Hematopoietic multipotent progenitor cell treated with erythropoietin and hydrocortisone succinate and interleukin-3 and kit ligand, for 15 days (in vitro differentiated cells): ENCODE data around the gene FANCE.

Source experiments
- DNase-seq: peaks from one replicate; pipeline ENCODE4 v3.0.0-alpha.2; 2015; ENCODE audit warnings: low spot score

Gene FANCE

GRCh38 chr6:35486005-35486925 lies 34.1 kb downstream of the FANCE start:
- no peak for DNase-seq

DNA sequence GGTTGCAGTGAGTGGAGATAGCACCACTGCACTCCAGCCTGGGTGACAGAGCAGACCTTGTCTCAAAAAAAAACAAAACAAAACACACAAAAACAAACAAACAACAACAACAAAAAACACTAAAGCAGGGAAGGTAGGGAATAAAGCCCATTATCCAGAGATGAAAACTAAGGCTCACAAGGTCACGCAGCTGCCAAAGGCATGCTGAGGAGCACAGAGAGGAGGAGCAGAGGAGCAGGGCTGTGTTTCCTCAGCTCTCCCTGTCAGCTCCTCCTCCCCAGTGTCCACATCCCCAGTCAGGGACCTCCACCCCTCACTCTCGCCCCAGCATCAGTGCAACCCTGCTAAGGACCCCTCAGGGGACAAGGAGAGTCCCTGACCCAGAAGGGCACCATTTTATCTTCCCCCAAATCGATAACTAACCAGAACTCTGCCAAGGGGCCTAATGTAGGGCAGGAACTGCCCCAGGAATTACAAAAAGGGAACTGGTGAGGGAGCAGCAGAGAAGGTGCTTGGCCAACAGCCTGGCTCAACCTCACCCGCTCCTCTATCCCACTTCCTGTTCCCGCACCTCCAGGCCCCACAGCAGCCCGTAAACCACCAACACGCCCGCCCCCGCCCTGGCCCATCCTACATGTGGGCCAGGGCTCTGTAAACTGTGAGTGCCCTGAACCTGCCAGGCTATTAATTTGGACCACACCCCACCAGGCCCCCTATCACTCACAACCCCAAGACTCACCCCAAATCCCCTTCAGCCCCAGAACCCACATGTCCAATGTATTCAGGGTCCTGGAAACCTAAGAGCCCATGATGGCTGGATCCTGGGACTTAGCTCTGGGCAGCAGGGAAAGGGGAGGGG lies 35.7 kb downstream of the FANCE start:
- no peak for DNase-seq

DNA sequence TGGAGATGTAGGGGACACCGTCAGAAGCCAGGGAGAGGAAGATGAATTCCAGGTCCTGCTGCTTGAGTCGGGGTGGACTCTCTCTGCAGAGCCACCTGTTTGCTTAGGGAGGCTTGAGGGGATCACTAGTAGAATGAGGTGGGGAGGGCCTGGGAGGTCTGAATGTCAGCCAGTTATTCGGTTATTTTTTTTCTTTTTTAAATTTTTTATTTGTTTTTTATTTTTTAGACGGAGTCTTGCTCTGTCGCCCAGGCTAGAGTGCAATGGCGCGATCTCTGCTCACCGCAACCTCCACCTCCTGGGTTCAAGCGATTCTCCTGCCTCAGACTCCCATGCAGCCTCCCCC lies 36.4 kb downstream of the FANCE start:
- DNase-seq, result no peak

DNA sequence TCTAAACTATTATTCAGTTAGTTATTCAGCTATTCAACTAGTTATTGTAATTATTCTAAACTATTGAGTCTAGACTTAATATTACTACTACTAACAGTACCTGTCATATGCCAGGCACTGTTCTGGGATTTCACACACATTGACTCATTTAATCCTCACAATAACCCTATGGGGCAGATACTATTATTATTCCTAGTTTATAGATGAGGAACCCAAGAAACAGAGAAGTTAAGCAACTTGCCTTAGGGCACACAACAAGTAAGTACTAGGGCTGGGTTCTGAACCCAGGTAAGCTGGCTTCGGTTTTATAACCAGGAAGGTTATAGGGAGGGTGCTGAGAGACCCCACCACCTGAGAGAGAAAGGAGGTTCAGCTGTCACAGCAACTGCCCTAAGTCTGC lies 36.9 kb downstream of the FANCE start:
- no peak for DNase-seq

DNA sequence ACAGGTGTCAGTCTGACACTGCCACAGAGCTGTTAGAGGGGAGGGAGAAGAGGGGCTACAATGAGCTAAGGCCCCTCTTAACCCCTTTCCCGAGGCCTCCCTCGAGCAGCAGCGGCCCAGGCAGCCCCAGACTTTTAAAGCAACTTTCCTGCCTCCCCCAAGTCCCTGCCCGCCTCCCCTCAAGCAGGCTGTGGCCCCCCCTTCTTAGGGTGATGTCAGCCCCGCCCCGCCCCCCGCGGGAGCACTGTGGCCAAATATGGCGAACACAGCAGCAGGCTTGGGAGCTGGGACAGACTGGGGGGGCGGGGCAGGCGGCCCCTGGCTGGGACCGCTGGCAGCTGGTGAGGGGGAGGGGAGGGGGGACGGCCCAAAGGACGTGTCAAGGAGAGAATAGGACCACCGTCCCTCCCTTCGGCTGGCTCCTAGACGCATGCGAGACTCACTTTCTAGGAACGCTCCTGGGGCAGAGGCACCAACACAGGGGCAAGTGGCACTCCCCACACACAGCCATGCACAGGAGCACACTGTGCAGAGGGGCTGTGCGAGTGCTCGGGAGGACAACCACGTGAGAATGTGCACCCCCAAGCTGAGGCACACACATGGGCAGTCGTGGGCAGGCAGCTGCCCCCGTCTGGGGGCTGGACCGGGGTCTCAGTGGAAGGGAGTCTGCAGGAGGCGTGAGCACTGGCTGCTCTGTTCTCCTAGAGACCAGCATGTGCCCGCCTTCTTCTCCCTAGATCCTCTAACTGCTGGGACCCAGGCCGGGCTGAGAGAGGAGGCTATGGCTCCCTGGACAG lies 38.1 kb downstream of the FANCE start:
- no peak for DNase-seq

DNA sequence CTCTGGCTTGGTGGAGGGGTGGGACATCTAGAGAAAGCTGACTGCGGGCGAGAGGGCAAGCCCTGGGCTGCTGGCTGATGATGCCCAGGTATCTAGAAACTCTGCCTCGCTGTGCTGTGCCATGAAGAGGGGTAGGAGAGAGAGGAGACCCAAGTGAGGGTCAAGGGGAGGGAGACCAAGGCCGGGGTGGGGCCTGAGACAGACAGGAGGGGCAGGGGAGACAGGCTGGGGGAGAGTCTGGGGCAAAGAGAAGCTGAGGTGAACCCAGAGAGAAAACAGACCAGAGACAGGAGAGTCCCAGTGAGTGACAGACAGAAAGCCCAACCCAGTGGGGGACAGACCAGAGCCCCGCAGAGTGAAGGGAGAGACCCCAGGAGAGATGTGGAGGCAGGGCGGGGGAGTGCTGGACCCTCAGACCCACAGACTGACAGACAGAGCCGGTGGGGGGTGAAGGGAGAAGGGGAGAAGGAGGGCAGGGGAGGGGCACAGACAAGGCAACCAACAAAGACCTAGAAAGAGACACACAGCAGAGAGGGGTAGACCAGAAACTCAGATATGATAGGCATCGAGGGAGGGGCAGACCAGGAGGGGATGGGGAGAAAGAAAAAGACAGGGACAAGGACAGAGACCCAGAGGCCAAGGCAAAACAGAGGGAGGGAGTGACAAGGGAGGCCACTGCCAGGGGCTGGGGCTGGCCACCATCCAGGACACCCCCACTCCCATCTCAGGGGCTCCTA lies 38.9 kb downstream of the FANCE start:
- DNase-seq, result no peak

DNA sequence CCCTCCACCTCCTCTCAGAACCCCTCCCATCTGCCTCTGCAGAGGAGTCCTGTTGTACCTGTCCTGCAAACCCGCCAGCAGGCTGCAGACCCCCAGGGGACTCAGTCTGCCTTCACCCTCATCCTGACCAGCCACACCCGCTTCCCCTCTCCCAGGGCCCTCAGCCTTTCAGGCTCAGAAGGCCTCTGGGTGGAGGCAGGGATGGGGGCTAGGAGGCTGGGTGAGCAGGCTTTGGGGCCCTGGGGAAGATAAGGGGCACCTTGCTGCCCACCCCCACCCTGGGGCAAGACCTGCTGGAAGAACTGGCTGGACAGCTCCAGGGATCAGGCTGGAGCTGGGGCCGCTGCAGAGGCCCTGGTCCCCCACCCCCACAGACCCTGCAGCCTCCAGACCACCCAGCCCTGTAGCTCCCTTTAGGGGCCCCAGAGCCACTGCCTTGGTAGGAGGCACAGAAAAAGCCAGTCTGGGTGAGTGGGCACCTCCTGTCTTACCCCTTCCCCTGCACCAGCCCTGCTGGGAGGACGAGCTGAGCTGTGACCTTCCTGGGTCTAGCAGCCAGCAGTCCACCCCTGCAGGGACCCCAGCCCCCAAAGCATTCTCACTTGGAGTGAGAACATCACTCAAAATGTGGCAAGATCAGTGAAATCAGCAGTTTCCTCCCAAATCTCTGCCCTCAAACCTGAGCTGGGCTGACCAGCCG lies 39.6 kb downstream of the FANCE start:
- no peak for DNase-seq

DNA sequence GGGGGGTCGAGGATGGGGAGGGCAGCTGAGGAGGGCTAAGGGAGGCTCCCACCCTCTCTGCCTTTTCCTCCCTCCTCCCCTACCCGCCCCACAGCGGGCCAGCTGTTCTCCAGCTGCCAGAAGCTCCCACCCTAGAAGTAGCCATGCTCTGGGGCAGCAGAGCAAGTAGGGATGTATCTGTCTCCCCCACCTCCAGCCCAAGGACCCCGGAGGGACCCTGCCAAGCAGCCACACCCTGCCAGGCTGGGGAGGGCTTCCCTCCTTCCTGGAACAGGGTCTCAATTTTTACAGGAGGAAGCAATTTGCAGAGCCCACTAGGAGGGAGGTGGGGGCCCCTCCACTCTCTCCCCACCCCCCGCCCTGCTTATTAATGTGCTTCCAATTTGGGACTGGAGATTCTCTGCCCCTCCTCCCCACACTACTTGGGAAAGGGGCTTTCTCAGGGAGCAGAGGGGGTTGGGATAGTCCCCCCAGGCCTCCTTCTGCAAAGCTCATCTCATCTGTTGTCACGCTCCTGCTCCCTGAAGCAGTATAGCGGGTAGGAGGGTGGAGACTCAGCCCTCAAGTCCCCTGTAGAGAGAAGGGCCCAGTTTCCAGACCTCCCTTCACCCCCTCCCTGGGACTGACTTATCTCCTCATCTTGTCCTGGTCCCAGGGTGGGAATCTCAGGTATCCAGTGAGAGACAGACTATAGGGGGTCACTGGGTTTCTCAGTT lies 40.3 kb downstream of the FANCE start:
- DNase-seq, result no peak

DNA sequence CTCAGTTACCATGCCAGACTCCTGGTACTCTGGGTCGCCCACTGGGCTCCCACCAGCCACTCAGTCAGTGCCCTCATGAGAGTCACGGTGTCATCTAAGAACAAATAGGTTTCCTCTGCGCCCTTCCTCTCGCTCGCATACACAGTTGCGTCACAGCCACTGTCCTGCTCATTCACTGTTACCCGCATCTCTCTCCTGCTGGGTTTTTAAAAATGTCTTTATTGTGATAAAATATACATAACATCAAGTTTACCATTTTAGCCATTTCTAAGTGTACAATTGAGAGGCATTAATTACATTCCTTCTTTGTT lies 40.8 kb downstream of the FANCE start:
- DNase-seq, result no peak

GRCh38 chr6:35493307-35493983 lies 41.3 kb downstream of the FANCE start:
- no peak for DNase-seq

DNA sequence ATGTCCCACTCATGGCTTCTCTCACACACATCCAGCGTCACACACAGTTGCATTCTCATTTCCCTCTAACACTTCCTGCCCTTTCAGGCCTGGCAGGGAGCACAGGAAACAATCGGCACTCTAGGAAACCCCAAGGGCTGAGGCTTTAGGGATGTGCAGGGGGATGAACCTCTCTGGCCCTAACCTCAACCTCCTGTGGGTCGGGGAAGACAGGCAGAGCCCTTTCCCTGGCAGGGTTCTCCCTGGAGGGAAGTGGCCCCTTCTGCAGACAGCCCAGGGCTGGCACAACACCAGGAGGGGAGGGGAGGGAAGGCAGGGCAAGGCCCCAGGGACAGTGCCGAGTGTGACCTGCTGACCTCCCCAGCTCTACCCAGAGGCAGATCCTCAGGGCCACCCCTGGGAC lies 42.0 kb downstream of the FANCE start:
- no peak for DNase-seq

- no peak for DNase-seq
Measured at GRCh38 chr6:35495258-35496035, 43.3 kb downstream of the FANCE start.

DNA sequence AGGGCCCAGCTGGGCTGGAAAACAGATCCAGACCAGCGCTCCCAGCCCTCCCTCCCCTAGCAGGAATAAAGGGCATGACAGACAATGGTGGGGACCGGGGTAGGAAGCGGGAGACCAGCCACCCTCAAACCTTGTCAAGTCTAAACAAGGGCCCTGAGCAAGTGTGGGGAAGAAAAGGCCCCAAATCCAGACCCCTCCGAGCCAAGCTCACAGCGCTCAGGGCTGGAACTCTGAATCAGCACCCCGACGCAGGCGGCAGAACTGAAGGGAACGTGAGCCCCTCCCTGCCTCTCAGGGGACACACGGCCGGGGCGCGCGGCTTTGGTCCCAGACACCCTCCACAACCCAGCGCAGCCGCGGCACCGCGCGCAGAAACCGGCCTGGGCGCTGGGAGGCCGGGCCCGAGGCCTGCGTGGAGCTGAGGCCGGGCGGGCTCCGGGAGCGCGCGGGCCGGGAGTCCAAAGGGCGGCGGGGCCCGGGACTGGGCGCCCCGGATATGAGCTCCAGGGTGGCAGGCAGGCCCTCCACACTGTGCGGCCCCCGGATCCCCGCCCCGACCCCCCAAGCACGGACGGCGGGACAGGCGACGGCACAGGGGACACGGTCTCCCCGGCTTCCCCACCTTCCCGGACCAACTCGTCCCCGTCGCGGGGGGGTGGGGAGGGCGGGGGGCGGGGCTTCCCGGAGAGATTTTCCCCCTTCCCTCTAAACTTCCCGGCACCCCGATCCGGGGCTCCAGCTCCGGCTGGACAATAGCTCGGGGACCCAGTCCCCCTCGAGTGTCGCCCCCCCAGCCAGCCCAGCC lies 44.1 kb downstream of the FANCE start:
- no peak for DNase-seq

GRCh38 chr6:35496841-35497570 lies 44.9 kb downstream of the FANCE start, which contains the start of gene TEAD3:
TEAD3 (minus strand) TSS chr6:35497079.
- peak; percentile 22 for DNase-seq

GRCh38 chr6:35497571-35498421 lies 45.7 kb downstream of the FANCE start:
- DNase-seq, result no peak

GRCh38 chr6:35498422-35499067 lies 46.4 kb downstream of the FANCE start:
- no peak for DNase-seq
